H1 (cell line): Measurements from ENCODE around the gene RADX. TPM values are rescaled to one million over a fixed set of nuclear protein-coding genes. Genes with fewer than 3 reads are reported as not detected.

Experiments
- CTCF ChIA-PET: fragments of 300-600 bp; sonication (Branson Sonifier 250); formaldehyde crosslinking; loops from one replicate; lab custom pipeline; 2021; ENCODE audit not compliant: partially characterized antibody; lab: Charles Lee
- POLR2A ChIA-PET: fragments of 300-600 bp; sonication (Branson Sonifier 250); formaldehyde crosslinking; loops from one replicate; lab custom pipeline; 2021; ENCODE audit warnings: inconsistent platforms; ENCODE audit not compliant: partially characterized antibody; lab: Charles Lee
- DNase-seq, 2 experiments: peaks; one replicate each; pipeline versions ENCODE4 v3.0.0 to v3.0.0-alpha.2; 2010 to 2022; ENCODE audit warnings: low spot score in 2 of 2, low read depth in 1 of 2, mixed read lengths in 1 of 2
- FAIRE-seq: peaks from 2 replicates; lab custom pipeline; 2011; peaks lifted over from hg19 to GRCh38; lab: Jason Lieb, UNC
- H2AFZ ChIP-seq: 2 replicates; pipeline ENCODE4 v1.8.1; 2012; ENCODE audit warnings: low read length, inconsistent platforms
- H2AK5ac ChIP-seq: 2 replicates; pipeline ENCODE4 v1.6.1; 2013; ENCODE audit warnings: low read depth, low read length
- H2BK120ac ChIP-seq: replicated peaks from 2 replicates; pipeline ENCODE3; 2013; ENCODE audit warnings: low read depth, low read length, inconsistent platforms
- H2BK12ac ChIP-seq: 2 replicates; pipeline ENCODE4 v1.6.1; 2013; ENCODE audit warnings: low read depth, low read length
- H2BK15ac ChIP-seq: 2 replicates; pipeline ENCODE4 v1.6.1; 2013; ENCODE audit warnings: low read length
- H2BK20ac ChIP-seq: 2 replicates; pipeline ENCODE4 v1.6.1; 2013; ENCODE audit warnings: low read length
- H2BK5ac ChIP-seq: 2 replicates; pipeline ENCODE4 v1.6.1; 2013; ENCODE audit warnings: low read depth, low read length
- H3K14ac ChIP-seq: 2 replicates; pipeline ENCODE4 v1.6.1; 2013; ENCODE audit warnings: inconsistent platforms; ENCODE audit not compliant: insufficient read length
- H3K18ac ChIP-seq: 2 replicates; pipeline ENCODE4 v1.6.1; 2013; ENCODE audit warnings: low read length; ENCODE audit errors: extremely low read depth
- H3K23ac ChIP-seq: 2 replicates; pipeline ENCODE4 v1.6.1; 2013; ENCODE audit warnings: inconsistent platforms; ENCODE audit not compliant: insufficient read length
- H3K23me2 ChIP-seq: 2 replicates; pipeline ENCODE4 v1.6.1; 2013; ENCODE audit warnings: low read depth, low read length
- H3K27ac ChIP-seq: 2 replicates; pipeline ENCODE4 v1.6.1; 2011; ENCODE audit warnings: low read depth, low read length, inconsistent platforms
- H3K27me3 ChIP-seq, 4 experiments: replicated peaks in 1 of 4; 1 replicate in 1 of 4; 2 replicates in 3 of 4; pipeline versions ENCODE4 v1.6.1 to v1.8.1; 2011 to 2013; ENCODE audit warnings: low read length in 3 of 4, mild to moderate bottlenecking in 3 of 4, inconsistent platforms in 2 of 4, mixed read lengths in 2 of 4, moderate library complexity in 1 of 4; ENCODE audit not compliant: control insufficient read depth in 3 of 4, insufficient read depth in 3 of 4; ENCODE audit errors: extremely low read depth in 1 of 4
- H3K36me3 ChIP-seq, 4 experiments: 2 replicates each; pipeline versions ENCODE4 v1.6.1 to v1.8.1; 2011 to 2013; ENCODE audit warnings: mild to moderate bottlenecking in 4 of 4, low read length in 3 of 4, moderate library complexity in 2 of 4, control low read depth in 1 of 4, inconsistent platforms in 1 of 4; ENCODE audit not compliant: insufficient read depth in 4 of 4, control insufficient read depth in 2 of 4
- H3K4ac ChIP-seq: replicated peaks from 2 replicates; pipeline ENCODE3; 2013; ENCODE audit warnings: low read length, low read depth, mixed read lengths, inconsistent platforms; ENCODE audit not compliant: insufficient read length
- H3K4me1 ChIP-seq, 4 experiments: replicated peaks in 1 of 4; 1 replicate in 1 of 4; 2 replicates in 3 of 4; pipeline versions ENCODE4 v1.6.1 to v1.8.1; 2011 to 2013; ENCODE audit warnings: low read length in 3 of 4, inconsistent platforms in 2 of 4, mixed read lengths in 1 of 4; ENCODE audit not compliant: insufficient read depth in 4 of 4, control insufficient read depth in 3 of 4
- H3K4me2 ChIP-seq, 2 experiments: 2 replicates each; pipeline versions ENCODE4 v1.6.1 to v1.8.1; 2011 to 2013; ENCODE audit warnings: low read depth in 2 of 2, low read length in 2 of 2, control low read depth in 1 of 2, inconsistent platforms in 1 of 2, mild to moderate bottlenecking in 1 of 2; ENCODE audit not compliant: insufficient read depth in 1 of 2
- H3K4me3 ChIP-seq, 4 experiments: fragments of 200-600, 300-600 bp in 1 of 4; sonication (generic), shearing (Covaris generic), sonication (Bioruptor Twin) in 1 of 4; 2 replicates each; pipeline versions ENCODE4 v1.5.1 to v1.8.1; 2011 to 2016; ENCODE audit warnings: low read length in 4 of 4, low read depth in 3 of 4, control low read depth in 2 of 4, inconsistent platforms in 2 of 4, mild to moderate bottlenecking in 2 of 4, mixed read lengths in 1 of 4, moderate library complexity in 1 of 4; ENCODE audit not compliant: insufficient read depth in 2 of 4; ENCODE audit errors: extremely low read depth in 1 of 4
- H3K56ac ChIP-seq: replicated peaks from 2 replicates; pipeline ENCODE3; 2013; ENCODE audit warnings: low read depth, mild to moderate bottlenecking, mixed read lengths, low read length, inconsistent platforms; ENCODE audit not compliant: insufficient read length
- H3K79me1 ChIP-seq: 2 replicates; pipeline ENCODE4 v1.6.1; 2013; ENCODE audit warnings: low read depth, low read length, control low read depth
- H3K79me2 ChIP-seq, 2 experiments: 2 replicates each; pipeline versions ENCODE4 v1.6.1 to v1.8.1; 2012 to 2013; ENCODE audit warnings: low read length in 2 of 2, mild to moderate bottlenecking in 2 of 2, inconsistent platforms in 1 of 2; ENCODE audit not compliant: insufficient read depth in 2 of 2, control insufficient read depth in 1 of 2
- H3K9ac ChIP-seq, 4 experiments: replicated peaks in 1 of 4; 1 replicate in 1 of 4; 2 replicates in 3 of 4; pipeline versions ENCODE4 v1.6.1 to v1.8.1; 2011 to 2013; ENCODE audit warnings: low read depth in 3 of 4, low read length in 3 of 4, control low read depth in 2 of 4, mild to moderate bottlenecking in 2 of 4, moderate library complexity in 2 of 4, inconsistent platforms in 1 of 4; ENCODE audit errors: extremely low read depth in 1 of 4
- H3K9me3 ChIP-seq, 2 experiments: 2 replicates each; pipeline versions ENCODE4 v1.6.1 to v1.8.1; 2012 to 2013; ENCODE audit warnings: mild to moderate bottlenecking in 2 of 2, moderate library complexity in 2 of 2, control low read depth in 1 of 2, inconsistent platforms in 1 of 2, low read depth in 1 of 2, low read length in 1 of 2, mixed read lengths in 1 of 2; ENCODE audit not compliant: insufficient read depth in 2 of 2
- H4K20me1 ChIP-seq, 2 experiments: replicated peaks in 1 of 2; 2 replicates each; pipeline versions ENCODE3 to v1.8.1; 2011 to 2013; ENCODE audit warnings: inconsistent platforms in 2 of 2, low read length in 2 of 2, mild to moderate bottlenecking in 1 of 2; ENCODE audit not compliant: insufficient read depth in 2 of 2, control insufficient read depth in 1 of 2
- H4K5ac ChIP-seq: 2 replicates; pipeline ENCODE4 v1.6.1; 2013; ENCODE audit warnings: low read length, low read depth, mixed read lengths, inconsistent platforms; ENCODE audit not compliant: insufficient read length
- H4K8ac ChIP-seq: 2 replicates; pipeline ENCODE4 v1.8.0; 2013; ENCODE audit warnings: mild to moderate bottlenecking, moderate library complexity, low read length, inconsistent platforms; ENCODE audit not compliant: insufficient read depth; ENCODE audit errors: extremely low read depth
- H4K91ac ChIP-seq: replicated peaks from 2 replicates; pipeline ENCODE3; 2013; ENCODE audit warnings: low read length, mixed read lengths, inconsistent platforms; ENCODE audit not compliant: insufficient read length
- POU5F1 ChIP-seq: IDR thresholded peaks from 2 replicates; pipeline ENCODE4 v1.6.1; 2011; ENCODE audit warnings: low read depth, mild to moderate bottlenecking, low read length, moderate library complexity
- SUZ12 ChIP-seq: fragments of 200-600 bp; sonication (generic); IDR thresholded peaks from 2 replicates; pipeline ENCODE4 v1.6.1; 2012; ENCODE audit warnings: mild to moderate bottlenecking, inconsistent platforms, low read length, moderate library complexity, mixed read lengths
- WGBS, 2 experiments: shearing (Covaris generic) in 1 of 2; methylation state at CpG; one replicate each; pipeline versions ENCODE4 v1.1.6 to v1.1.7; 2013 to 2015; ENCODE audit warnings: low lambda C conversion rate in 2 of 2, mixed read lengths in 2 of 2, inconsistent platforms in 1 of 2, low coverage in 1 of 2, missing lambda C conversion rate in 1 of 2; ENCODE audit not compliant: insufficient replicate concordance in 2 of 2, insufficient coverage in 1 of 2, insufficient read length in 1 of 2; ENCODE audit errors: extremely low coverage in 1 of 2, missing lambda C conversion rate in 1 of 2; 5-methylcytosine and 5-hydroxymethylcytosine counted together
- polyA plus RNA-seq, 7 experiments: library from polyadenylated mRNA; depleted of rRNA in 3 of 7; stranded (reverse) in 5 of 7; unstranded in 2 of 7; fragments of >200 nt in 5 of 7; fragments of 200-250 nt in 2 of 7; gene quantifications; 1 replicate in 5 of 7; 2 replicates in 1 of 7; 4 replicates in 1 of 7; pipeline versions ENCODE4 v1.2.1 to v1.2.3, GENCODE V29; 2011 to 2013; ENCODE audit warnings: missing spikeins in 2 of 7, mixed read lengths in 2 of 7
- total RNA-seq: library from RNA; stranded (reverse); fragmentation: NEBNext Ultra II Directional; extraction: Animal tissue kit (Norgen Biotek cat#: 25700); gene quantifications from 2 replicates; pipeline ENCODE4 v1.2.1, GENCODE V29; 2021

RADX gene
- total and polyA plus RNA-seq, 2 of the 8 experiments (the other 6 are each of a cell fraction or from before 2014, with no cell fraction given): 1.7 to 4.5 TPM

GRCh38 chrX:106711375-106711774, 99.6 kb downstream of the RADX start:
- no peak overlapping the region for H3K18ac ChIP-seq
- no peak overlapping the region for H3K4me2 ChIP-seq
- ChIA-PET CTCF (no interaction called here), POLR2A (no interaction called here)
- H4K20me1 ChIP-seq: no peaks in the 10 kb centered on the region
- H3K4me1 ChIP-seq: no peaks in the 10 kb centered on the region
- no peaks in the 10 kb centered on the region for H3K27me3 ChIP-seq
- no peak overlapping the region for H3K4me3 ChIP-seq
- no peak overlapping the region for H2BK20ac ChIP-seq
- no peak for FAIRE-seq
- H2AK5ac ChIP-seq: no peak overlapping the region
- H3K23ac ChIP-seq: no peak overlapping the region
- H3K9me3 ChIP-seq: no peaks in the 10 kb centered on the region
- no peak overlapping the region for H2BK15ac ChIP-seq
- H3K79me2 ChIP-seq: no peaks in the 10 kb centered on the region
- no peak overlapping the region for H3K56ac ChIP-seq
- H4K8ac ChIP-seq: no peak overlapping the region
- H3K27ac ChIP-seq: no peak overlapping the region
- no peak overlapping the region for H2AFZ ChIP-seq
- no peak overlapping the region for H2BK12ac ChIP-seq
- no peak overlapping the region for H4K91ac ChIP-seq
- no peak for DNase-seq
- no peaks in the 10 kb centered on the region for H3K79me1 ChIP-seq
- H3K14ac ChIP-seq: no peak overlapping the region
- H3K23me2 ChIP-seq: no peaks in the 10 kb centered on the region
- WGBS, 2 experiments: 96% methylated on average over 4 of the region's 4 CpGs; no CpG with 5 or more reads in 1 of the 2 experiments
- H4K5ac ChIP-seq: no peak overlapping the region
- no peak overlapping the region for H2BK5ac ChIP-seq
- H3K4ac ChIP-seq: no peak overlapping the region
- H3K36me3 ChIP-seq: no peaks in the 10 kb centered on the region
- no peak overlapping the region for H2BK120ac ChIP-seq
- no peak overlapping the region for H3K9ac ChIP-seq
- TF ChIP-seq SUZ12 (no peak), POU5F1 (no peak)
